Activated T-cell treated with anti-CD3 and anti-CD28 coated beads, Interleukin-2, amount 50 U/mL, for 72 hours (primary cell): Measurements from ENCODE around the gene RABGAP1L. TPM values are rescaled to one million over a fixed set of nuclear protein-coding genes. Genes with fewer than 3 reads are reported as not detected.
"Not testable (repeated sequence)": the region's sequence is repeated elsewhere in the genome, so short reads cannot be mapped to it uniquely, and the experiment has no call there.

Experiments
- ATAC-seq, 2 donors: fragments of 150-1000 bp; cut with Tn5 transposase; replicated peaks in 1 of 2; 2 replicates each; pipeline ENCODE4 v1.10.0; 2021; ENCODE audit warnings: moderate library complexity in 2 of 2, mild to moderate bottlenecking in 1 of 2
- DNase-seq, 2 donors: peaks; one replicate each; pipeline ENCODE4 v3.0.0; 2021 to 2022; ENCODE audit warnings: mixed read lengths in 1 of 2
- H3K27ac Mint-ChIP-seq: one replicate; pipeline ENCODE4 v1.8.0; 2022; ENCODE audit warnings: mild to moderate bottlenecking, moderate library complexity, mixed read lengths
- H3K27me3 Mint-ChIP-seq: one replicate; pipeline ENCODE4 v1.8.0; 2022; ENCODE audit warnings: low read depth, mixed read lengths
- H3K36me3 Mint-ChIP-seq, 2 donors: one replicate each; pipeline ENCODE4 v1.8.0; 2022; ENCODE audit warnings: mixed read lengths in 2 of 2, mild to moderate bottlenecking in 1 of 2; ENCODE audit not compliant: insufficient read depth in 2 of 2
- H3K4me1 Mint-ChIP-seq: one replicate; pipeline ENCODE4 v1.8.0; 2022; ENCODE audit warnings: low read depth, mixed read lengths
- H3K4me3 Mint-ChIP-seq, 2 donors: one replicate each; pipeline ENCODE4 v1.8.0; 2022; ENCODE audit warnings: mild to moderate bottlenecking in 2 of 2, mixed read lengths in 2 of 2, moderate library complexity in 2 of 2
- H3K9me3 Mint-ChIP-seq, 2 donors: one replicate each; pipeline ENCODE4 v1.8.0; 2022; ENCODE audit warnings: mixed read lengths in 2 of 2
- total RNA-seq, 2 donors: library from RNA; stranded (reverse); gene quantifications; one replicate each; pipeline ENCODE4 v1.2.3, GENCODE V29; 2022

Gene RABGAP1L
- total RNA-seq, 2 donors from 2014 or later = 36.7 to 42.0 TPM

DNA sequence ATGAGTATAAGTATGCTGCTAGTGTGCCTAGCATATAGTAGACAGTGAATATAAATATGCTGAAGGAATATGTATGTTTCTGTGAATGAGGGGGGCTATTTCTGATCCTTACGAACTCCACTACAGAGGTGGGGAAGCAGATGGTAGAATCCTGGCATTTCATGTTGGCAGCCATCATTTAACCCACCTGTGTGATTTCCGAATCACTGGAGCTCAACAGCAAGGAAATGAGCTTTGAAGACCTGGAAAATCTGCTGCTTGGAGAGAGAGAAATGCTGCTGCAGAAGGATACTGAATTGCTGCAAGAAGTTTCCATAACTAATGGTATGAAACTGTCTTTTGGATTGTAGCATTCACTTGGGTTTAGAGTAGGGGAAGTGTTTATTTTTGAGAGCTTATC is 83.5 kb downstream of the RABGAP1L start:
- no peak overlapping the region for H3K27ac Mint-ChIP-seq
- DNase-seq (no peak), ATAC-seq (no peak)
- H3K36me3 Mint-ChIP-seq = peaks cover 4 to 9% of the 10 kb centered on the region in 2 donors
- no peaks in the 10 kb centered on the region for H3K4me1 Mint-ChIP-seq
- no peaks in the 10 kb centered on the region for H3K27me3 Mint-ChIP-seq
- no peaks in the 10 kb centered on the region for H3K9me3 Mint-ChIP-seq
- H3K4me3 Mint-ChIP-seq = no peak overlapping the region

GRCh38 chr1:174243451-174244000 is 84.2 kb downstream of the RABGAP1L start:
- DNase-seq = no peak
- Mint-ChIP-seq H3K4me1 (no peaks in the 10 kb centered on the region), H3K4me3 (no peak overlapping the region), H3K27me3 (no peaks in the 10 kb centered on the region), H3K36me3 (peaks cover 4 to 9% of the 10 kb centered on the region in 2 donors), H3K27ac (no peak overlapping the region), H3K9me3 (no peaks in the 10 kb centered on the region)
- no peak for ATAC-seq

- Mint-ChIP-seq H3K36me3 (peaks cover 4 to 9% of the 10 kb centered on the region in 2 donors), H3K4me1 (no peaks in the 10 kb centered on the region)
Measured at GRCh38 chr1:174244017-174244416, 84.7 kb downstream of the RABGAP1L start.

GRCh38 chr1:174247472-174247871 is 88.2 kb downstream of the RABGAP1L start:
- DNase-seq = no peak
- Mint-ChIP-seq H3K4me1 (no peaks in the 10 kb centered on the region), H3K9me3 (no peaks in the 10 kb centered on the region), H3K27ac (no peak overlapping the region), H3K4me3 (no peak overlapping the region), H3K36me3 (peaks cover 2 to 6% of the 10 kb centered on the region in 2 donors), H3K27me3 (no peaks in the 10 kb centered on the region)
- no peak for ATAC-seq

More at GRCh38 chr1:174244017-174244416, 84.7 kb downstream of the RABGAP1L start:
- no peak overlapping the region for H3K4me3 Mint-ChIP-seq
- H3K27ac Mint-ChIP-seq = no peak overlapping the region
- DNase-seq (no peak), ATAC-seq (no peak)
- H3K9me3 Mint-ChIP-seq = no peaks in the 10 kb centered on the region
- H3K27me3 Mint-ChIP-seq = no peaks in the 10 kb centered on the region

DNA sequence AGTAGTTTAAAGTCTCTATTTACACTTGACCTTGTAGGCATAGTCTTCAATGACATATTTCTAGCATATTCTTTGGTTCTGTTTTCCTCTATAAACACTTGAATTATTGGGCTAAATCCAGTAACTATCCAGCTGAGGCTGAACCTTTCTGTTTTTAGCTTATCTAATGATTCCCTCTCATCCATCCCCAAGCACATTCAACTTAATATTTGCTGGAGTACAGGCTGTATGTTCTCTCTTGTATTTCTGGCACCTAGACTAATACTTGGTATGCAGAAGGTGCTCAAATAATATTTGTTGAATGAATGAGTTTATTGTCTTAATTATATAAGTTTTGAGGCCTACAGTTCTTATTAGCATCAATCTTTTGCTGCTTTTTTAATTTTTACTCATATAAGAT is 88.7 kb downstream of the RABGAP1L start:
- Mint-ChIP-seq H3K27me3 (no peaks in the 10 kb centered on the region), H3K36me3 (peaks cover 2 to 6% of the 10 kb centered on the region in 2 donors), H3K4me3 (no peak overlapping the region), H3K9me3 (no peaks in the 10 kb centered on the region), H3K27ac (no peak overlapping the region), H3K4me1 (no peaks in the 10 kb centered on the region)
- DNase-seq (no peak), ATAC-seq (no peak)

- not testable (repeated sequence) for ATAC-seq, H3K27me3 Mint-ChIP-seq, H3K36me3 Mint-ChIP-seq, DNase-seq, H3K9me3 Mint-ChIP-seq, H3K4me1 Mint-ChIP-seq, H3K27ac Mint-ChIP-seq, H3K4me3 Mint-ChIP-seq
Measured at GRCh38 chr1:174256386-174256785, 97.1 kb downstream of the RABGAP1L start.

DNA sequence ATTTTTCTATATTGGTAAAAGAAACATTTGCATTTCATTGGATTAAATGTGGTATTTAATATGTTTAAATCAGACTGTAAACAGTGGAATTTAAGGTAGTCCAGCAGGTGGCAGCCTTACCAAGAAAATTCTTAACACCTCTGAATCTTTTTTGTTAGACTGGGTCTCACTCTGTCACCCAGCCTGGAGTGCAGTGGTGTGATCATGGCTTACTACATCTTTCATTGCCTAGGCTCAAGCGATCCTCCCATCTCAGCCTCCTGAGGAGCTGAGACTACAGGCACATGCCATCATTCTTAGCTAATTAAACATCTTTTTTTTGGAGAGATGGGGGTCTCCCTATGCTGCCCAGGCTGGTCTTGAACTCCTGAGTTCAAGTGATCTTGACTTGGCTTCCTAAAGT is 98.8 kb downstream of the RABGAP1L start:
- Mint-ChIP-seq H3K4me1 (no peaks in the 10 kb centered on the region), H3K9me3 (no peaks in the 10 kb centered on the region), H3K36me3 (peaks cover 0 to 2% of the 10 kb centered on the region in 2 donors), H3K27me3 (no peaks in the 10 kb centered on the region), H3K27ac (no peak overlapping the region), H3K4me3 (no peak overlapping the region)
- DNase-seq (peak; percentile 42 to 46), ATAC-seq (peak in 1 of 2 donors; percentile 25)

DNA sequence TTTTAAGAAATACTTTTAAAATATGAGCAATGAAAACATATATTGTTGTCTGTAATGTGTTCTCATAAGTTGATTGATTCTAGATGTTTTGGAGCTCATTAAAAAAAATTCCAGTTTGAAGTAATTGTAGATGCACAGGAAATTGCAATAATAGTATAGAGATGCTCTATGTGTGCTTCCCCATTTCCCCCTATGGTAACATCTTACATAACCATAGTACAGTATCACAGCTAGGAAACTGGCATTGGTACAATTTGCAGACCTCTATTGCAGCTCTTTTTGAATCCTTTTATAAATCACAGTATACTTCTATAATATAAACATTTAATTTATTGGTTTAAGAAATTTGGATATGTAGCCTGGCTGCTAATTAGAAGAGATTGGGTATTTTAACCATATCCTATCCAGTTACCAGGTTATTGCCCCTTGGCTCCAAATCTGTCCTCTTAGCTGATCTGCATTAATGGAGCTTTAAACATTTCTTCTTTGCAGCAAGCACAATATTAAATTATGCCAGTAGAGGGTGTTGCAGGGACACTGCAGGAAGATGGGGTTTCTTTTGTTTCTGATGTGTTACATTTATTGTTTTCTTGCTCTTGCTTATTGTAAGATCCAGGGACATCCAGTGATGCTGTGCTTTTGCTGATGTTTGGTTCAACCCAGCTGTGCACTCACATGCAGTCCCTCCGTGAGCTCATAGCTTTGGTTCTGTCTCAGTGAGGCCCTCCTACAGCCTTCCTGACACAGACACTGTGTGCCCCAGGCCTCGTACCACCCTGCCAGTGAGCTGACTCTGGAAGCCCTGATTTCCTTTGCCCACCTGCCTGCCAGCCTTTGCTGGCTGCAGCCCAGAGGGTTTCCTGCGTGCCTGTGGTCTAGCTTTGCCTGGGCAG is 103.3 kb downstream of the RABGAP1L start:
- Mint-ChIP-seq H3K4me1 (no peaks in the 10 kb centered on the region), H3K36me3 (no peaks in the 10 kb centered on the region), H3K9me3 (no peaks in the 10 kb centered on the region), H3K27ac (no peak overlapping the region), H3K27me3 (no peaks in the 10 kb centered on the region), H3K4me3 (no peak overlapping the region)
- DNase-seq (peak; percentile 1 to 7), ATAC-seq (peak; percentile 50 to 57)

- DNase-seq = no peak
Measured at GRCh38 chr1:174265282-174265681, 106.0 kb downstream of the RABGAP1L start.

GRCh38 chr1:174266476-174266875 is 107.2 kb downstream of the RABGAP1L start:
- Mint-ChIP-seq H3K27me3 (no peaks in the 10 kb centered on the region), H3K4me1 (no peaks in the 10 kb centered on the region)
- ATAC-seq = no peak

More at GRCh38 chr1:174265282-174265681, 106.0 kb downstream of the RABGAP1L start:
- H3K27me3 Mint-ChIP-seq = no peaks in the 10 kb centered on the region
- H3K9me3 Mint-ChIP-seq = no peaks in the 10 kb centered on the region
- H3K27ac Mint-ChIP-seq = no peak overlapping the region
- H3K4me1 Mint-ChIP-seq = no peaks in the 10 kb centered on the region
- ATAC-seq = no peak
- H3K4me3 Mint-ChIP-seq = no peak overlapping the region
- H3K36me3 Mint-ChIP-seq = no peaks in the 10 kb centered on the region

GRCh38 chr1:174266991-174267612 is 107.8 kb downstream of the RABGAP1L start:
- no peaks in the 10 kb centered on the region for H3K27me3 Mint-ChIP-seq
- H3K4me1 Mint-ChIP-seq = no peaks in the 10 kb centered on the region
- H3K27ac Mint-ChIP-seq = no peak overlapping the region
- DNase-seq (no peak), ATAC-seq (no peak)
- H3K9me3 Mint-ChIP-seq = no peaks in the 10 kb centered on the region
- no peaks in the 10 kb centered on the region for H3K36me3 Mint-ChIP-seq
- H3K4me3 Mint-ChIP-seq = no peak overlapping the region

More at GRCh38 chr1:174266476-174266875, 107.2 kb downstream of the RABGAP1L start:
- Mint-ChIP-seq H3K4me3 (no peak overlapping the region), H3K36me3 (no peaks in the 10 kb centered on the region), H3K27ac (no peak overlapping the region), H3K9me3 (no peaks in the 10 kb centered on the region)
- no peak for DNase-seq

DNA sequence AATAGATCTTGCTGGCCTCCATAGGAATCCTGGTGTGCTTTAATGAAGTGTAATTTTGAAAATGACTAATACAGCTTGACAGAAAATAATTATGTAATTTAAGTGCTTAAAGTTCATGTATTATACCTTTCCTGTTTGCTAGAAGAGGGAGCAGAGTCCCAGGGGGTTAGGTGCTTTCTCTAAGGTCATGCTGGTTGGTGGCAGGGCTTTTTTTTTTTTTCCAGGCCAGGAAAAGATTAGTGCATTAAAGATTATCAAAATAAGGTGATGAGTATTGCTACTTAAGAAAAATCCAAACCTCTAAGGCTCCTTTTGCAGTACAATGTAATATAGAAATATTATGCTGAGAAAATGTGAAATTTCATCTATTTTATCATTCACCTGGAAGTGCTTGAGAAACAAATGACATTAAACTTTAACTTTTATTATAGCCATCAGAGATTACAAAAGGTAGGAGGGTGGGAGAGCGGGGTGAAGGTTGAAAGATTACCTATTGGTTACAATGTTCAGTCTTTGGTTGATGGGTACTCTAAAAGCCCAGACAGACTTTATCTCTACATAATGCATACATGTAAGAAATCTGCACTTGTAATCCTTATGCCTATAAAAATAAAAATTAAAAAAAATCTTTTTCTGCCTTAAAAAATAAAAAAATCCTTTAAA is 110.8 kb downstream of the RABGAP1L start:
- DNase-seq (no peak), ATAC-seq (no peak)
- Mint-ChIP-seq H3K4me3 (no peak overlapping the region), H3K4me1 (no peaks in the 10 kb centered on the region), H3K36me3 (no peaks in the 10 kb centered on the region), H3K27me3 (no peaks in the 10 kb centered on the region), H3K9me3 (no peaks in the 10 kb centered on the region), H3K27ac (no peak overlapping the region)

- Mint-ChIP-seq H3K4me3 (no peak overlapping the region), H3K9me3 (no peaks in the 10 kb centered on the region), H3K27me3 (no peaks in the 10 kb centered on the region), H3K36me3 (no peaks in the 10 kb centered on the region), H3K4me1 (no peaks in the 10 kb centered on the region), H3K27ac (no peak overlapping the region)
- no peak for ATAC-seq
- no peak for DNase-seq
Measured at GRCh38 chr1:174273190-174273589, 113.9 kb downstream of the RABGAP1L start.
